CD4-positive, alpha-beta T cell treated with Interferon gamma for 1 hour (primary cell): ENCODE measurements around the gene BCL2L11.

Experiments
- DNase-seq: peaks from one replicate; pipeline ENCODE4 v3.0.0-alpha.2; 2020

The BCL2L11 gene

GRCh38 chr2:111145103-111145760, 24.5 kb downstream of the BCL2L11 start:
- no peak for DNase-seq

DNA sequence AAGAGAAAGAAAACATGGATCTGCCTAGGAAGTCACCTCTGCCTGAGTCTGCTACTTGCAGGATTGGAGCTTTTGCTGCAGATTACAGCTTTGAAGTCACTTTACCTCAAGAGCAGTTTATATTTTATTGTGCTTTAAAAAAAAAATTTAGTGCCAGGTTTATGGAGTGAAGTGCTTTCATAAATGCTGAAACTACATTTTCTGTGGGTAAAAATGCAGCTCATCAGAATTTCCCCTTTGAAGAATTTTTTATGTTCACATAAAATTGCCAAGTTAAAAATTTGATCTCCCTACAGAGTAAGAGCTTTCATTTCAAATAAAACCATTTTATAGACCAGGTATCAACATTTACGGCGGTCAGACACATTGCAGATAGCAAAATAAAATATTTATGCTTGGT, 25.2 kb downstream of the BCL2L11 start:
- DNase-seq = no peak

GRCh38 chr2:111148225-111148873, 27.6 kb downstream of the BCL2L11 start:
- DNase-seq = no peak

- DNase-seq = no peak
These were observed 28.2 kb downstream of the BCL2L11 start for GRCh38 chr2:111148925-111149324.

DNA sequence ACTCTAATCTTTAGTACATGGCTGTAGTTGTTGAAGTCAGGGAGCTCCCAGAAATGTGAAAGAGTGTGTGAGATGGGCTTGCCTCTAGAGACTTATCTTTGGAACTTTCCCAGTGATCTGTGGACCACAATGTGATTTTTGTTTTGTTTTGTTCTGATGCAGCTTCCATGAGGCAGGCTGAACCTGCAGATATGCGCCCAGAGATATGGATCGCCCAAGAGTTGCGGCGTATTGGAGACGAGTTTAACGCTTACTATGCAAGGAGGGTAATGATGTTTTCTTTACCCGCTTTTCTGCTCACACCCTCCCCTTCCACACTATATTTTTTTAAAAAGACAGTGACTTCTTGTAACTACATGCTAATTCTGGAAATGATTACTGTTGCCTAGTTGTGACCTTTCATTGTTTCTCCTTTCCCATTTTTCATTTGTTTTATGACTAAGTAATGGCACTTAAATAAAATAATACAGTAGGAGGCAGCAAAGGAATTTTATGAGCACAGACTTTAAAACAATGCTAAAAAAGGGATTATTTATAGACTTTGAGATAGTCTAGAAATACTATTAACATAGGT, 29.3 kb downstream of the BCL2L11 start:
- no peak for DNase-seq

DNA sequence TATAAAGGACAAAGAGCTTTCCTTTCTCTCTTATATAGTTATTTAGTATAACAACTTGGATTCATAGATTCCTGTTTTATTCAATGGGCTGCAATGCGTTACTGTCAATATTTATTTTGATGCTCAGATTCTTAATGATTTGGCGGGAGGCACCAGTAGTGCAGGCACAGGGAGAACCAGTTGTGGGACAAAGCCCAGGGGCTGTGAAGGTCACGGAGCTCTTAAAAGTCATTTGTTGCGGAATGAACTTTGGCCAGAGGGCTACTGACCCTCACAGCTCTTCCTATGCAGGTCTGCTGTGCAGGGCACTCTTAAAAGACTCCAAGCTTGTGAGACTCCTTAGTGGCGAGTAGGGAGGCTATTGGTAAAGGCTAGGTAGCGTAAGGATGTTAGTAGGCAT, 34.0 kb downstream of the BCL2L11 start:
- DNase-seq = no peak

- DNase-seq = no peak
These were observed 34.9 kb downstream of the BCL2L11 start for GRCh38 chr2:111155610-111156009.

DNA sequence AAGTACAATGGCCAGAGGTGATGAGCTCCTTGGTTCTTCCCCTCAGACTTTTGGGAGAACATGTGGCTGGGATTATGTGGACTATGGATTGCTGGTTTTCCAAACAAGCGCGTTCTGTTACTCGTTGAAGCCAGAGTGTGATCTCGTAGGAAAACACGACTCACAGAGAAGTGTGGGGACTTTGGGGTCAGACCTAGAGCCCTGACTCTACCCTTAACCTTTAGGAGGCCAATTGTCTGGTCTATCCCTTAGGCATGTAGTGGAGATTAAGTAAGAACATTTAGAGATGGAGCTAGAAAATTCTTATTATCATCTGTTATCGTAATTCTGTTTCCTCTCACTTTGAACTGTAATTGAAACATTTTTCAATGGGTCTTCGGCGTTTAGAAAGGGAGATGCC, 35.8 kb downstream of the BCL2L11 start:
- DNase-seq = no peak

- DNase-seq = peak; percentile 38
These were observed 36.5 kb downstream of the BCL2L11 start for GRCh38 chr2:111157071-111157661.

DNA sequence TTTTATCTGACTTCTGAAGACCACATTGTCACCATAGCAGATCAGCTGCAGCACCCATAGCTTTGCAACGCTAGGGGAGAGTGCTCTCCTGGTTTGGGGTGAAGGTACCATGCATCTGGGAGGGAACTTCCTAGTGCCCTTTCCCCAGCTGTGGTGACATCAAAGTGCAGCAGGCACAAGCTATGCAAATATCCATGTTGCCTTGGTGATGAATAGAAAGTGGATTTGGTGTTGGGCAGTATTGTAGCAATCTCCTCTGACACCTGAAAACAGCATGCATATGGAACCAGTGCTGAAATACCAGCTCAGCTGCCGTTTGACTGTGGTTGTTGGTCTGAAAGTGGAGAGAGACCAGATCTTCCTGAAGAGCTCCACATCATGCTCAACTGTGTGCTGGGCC, 37.1 kb downstream of the BCL2L11 start:
- peak; percentile 31 for DNase-seq

GRCh38 chr2:111159641-111160040, 38.9 kb downstream of the BCL2L11 start:
- no peak for DNase-seq

GRCh38 chr2:111160758-111161157, 40.0 kb downstream of the BCL2L11 start:
- no peak for DNase-seq

GRCh38 chr2:111161971-111162370, 41.3 kb downstream of the BCL2L11 start:
- no peak for DNase-seq

GRCh38 chr2:111162718-111163331, 42.1 kb downstream of the BCL2L11 start:
- no peak for DNase-seq

DNA sequence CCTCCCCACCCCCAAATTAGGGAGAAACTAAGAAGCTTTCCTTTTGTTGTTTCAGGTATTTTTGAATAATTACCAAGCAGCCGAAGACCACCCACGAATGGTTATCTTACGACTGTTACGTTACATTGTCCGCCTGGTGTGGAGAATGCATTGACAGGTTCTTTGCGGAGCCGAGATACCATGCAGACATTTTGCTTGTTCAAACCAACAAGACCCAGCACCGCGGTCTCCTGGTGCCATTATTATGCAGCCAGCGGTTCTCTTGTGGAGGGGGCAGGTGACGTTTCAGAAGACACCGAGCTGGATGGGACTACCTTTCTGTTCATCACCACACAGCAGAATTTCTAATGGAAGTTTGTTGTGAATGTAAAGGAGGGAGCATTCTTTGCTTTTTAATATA, 43.4 kb downstream of the BCL2L11 start:
- DNase-seq = no peak

GRCh38 chr2:111165084-111165483, 44.4 kb downstream of the BCL2L11 start:
- DNase-seq = no peak

- no peak for DNase-seq
These were observed 45.4 kb downstream of the BCL2L11 start for GRCh38 chr2:111166115-111166514.

DNA sequence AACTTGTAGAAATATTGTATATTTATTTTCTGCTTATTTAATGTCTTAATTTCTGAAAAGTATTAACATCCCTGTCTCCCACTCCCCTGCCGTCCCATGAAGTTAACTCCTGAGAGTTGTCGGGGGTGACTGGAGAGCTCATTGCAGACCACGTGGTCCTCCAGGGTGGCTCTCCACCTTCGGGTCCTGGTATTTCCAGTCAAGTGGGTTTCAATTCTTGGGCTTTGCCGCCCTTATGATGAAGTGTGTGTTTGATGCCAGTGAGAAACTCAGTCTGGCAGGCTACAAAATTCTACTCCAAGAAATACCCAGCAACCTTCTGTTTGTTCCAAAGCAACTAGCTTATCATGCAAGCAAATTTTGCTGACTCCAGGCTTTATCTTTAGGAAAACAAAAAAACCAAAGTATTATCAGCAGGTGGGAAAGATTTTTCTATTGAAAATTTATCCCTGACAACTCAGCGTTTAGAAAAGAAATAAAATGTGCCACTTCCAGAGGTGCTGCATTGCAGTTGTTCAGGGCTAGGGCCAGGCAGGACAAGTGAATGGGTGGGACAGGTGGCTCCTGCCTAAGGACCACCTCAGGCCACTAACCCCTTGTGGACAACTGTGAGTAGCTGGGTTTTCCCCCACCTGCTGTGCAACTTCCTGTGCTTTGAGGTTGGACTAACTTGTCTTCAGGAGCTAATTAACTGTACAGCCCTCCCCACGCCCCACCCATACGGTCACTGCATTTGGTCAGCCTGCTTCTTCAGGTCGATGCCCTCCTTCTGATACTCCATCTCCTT, 46.6 kb downstream of the BCL2L11 start:
- DNase-seq = no peak

GRCh38 chr2:111167863-111168162, 47.1 kb downstream of the BCL2L11 start:
- no peak for DNase-seq

DNA sequence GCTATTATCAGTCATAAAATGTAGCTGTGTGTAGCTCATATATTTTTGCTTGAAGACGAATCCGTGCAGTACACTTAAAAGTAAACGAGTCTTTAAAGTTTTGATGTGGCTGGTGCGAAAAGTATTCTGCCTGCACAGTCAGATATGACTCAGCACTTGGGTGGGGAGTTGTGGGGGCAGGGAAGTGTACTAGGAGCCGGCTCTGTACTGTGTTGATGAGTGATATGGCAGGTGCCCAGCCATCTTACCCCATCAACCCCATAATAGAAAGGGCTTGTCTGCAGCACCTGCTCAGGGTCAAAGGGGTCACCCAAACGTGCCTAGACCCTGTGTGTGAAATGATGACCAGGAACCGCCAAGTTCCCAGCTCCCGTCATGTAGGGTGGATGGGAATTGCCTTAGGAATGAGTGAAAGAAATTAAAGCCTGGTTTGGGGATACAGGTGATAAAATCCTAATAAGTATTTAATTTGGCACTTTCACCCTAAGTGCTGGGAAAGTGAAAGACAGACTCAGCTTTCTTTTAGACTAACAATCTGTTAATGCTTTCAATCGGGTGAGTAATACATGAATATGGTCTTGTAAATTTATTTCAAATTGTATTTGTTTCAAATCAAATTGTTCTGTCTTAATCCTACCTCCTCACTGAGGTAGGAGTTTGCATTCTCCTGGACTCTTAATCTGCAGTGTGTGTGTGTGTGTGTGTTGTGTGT, 48.0 kb downstream of the BCL2L11 start:
- DNase-seq = no peak

DNA sequence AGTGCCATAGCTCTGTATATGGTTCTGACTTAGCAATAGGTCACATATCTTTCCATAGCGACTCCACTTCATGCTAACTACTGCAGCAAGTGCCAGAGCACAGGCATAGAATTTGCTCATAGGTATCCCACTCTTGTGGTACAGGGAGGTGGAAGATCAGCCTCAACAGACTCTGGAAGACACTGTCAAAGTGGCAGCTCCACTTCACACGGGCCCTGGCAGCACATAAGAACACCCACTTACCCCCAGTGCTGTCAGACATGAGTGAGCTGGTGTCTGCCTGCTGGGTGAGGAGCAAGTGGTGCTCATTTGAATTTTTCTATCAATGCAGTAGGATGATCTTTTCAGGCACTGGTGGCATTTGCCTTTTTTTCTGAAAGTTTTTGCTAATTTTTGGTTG, 48.6 kb downstream of the BCL2L11 start:
- no peak for DNase-seq

DNA sequence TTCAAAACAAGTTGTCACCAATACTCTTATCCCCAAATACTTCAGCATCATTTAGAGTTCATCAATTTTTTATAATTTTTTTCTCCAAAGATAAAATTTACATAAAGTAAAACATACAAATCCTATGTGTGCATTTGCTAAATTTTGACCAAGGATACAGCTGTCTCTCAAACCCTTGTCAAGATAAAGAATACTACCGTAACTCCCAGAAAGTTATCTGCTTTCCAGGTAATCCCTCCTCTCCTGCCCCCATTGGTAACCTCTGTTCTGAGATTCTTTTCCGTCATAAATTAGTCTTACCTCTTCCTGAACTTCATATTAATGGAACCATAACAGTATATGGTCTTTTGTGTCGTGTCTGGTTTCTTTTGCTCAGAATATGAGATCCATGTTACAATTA, 49.2 kb downstream of the BCL2L11 start:
- no peak for DNase-seq
